ENCODE measurements around the gene EVPLL.
"Not testable (repeated sequence)": the region's sequence is repeated elsewhere in the genome, so short reads cannot be mapped to it uniquely, and the experiment has no call there.

Gene EVPLL

GRCh38 chr17:18426639-18427038 is 49.1 kb downstream of the EVPLL start:
- DNase-seq: not testable (repeated sequence)

- DNase-seq: not testable (repeated sequence)
These were observed 54.6 kb downstream of the EVPLL start for GRCh38 chr17:18432206-18432605.

Measured in activated T-cell treated with anti-CD3 and anti-CD28 coated beads, Interleukin-2, amount 50 U/mL, for 1 hour (primary cell).